K562 (cell line): ENCODE measurements around the gene STMP1. TPM values are rescaled to one million over a fixed set of nuclear protein-coding genes. Genes with fewer than 3 reads are reported as not detected.
A peak's percentile ranks its signal among the peaks of the same experiment; 100 is the strongest.

ENCODE experiments used
- ATAC-seq: fragments of 200-7000 bp; cut with Tn5 transposase; 3 replicates; pipeline ENCODE4 v1.9.1; 2020; ENCODE audit warnings: moderate library complexity
- BruUV-seq: library from RNA; stranded (reverse); fragments of 400-500 nt; replicated peaks from 2 replicates; lab custom pipeline; 2021; lab: Mats Ljungman, UMichigan
- CTCF ChIA-PET: fragments of 300-600 bp; formaldehyde crosslinking; extraction: SDS; loops from one replicate; lab custom pipeline; 2021; ENCODE audit warnings: low intra/inter-chr PET ratio; lab: Yijun Ruan, JAX
- POLR2A ChIA-PET: fragments of 300-600, 350-650 bp; sonication (Branson Sonifier 250); formaldehyde crosslinking; extraction: SDS; loops from one replicate; lab custom pipeline; 2021; ENCODE audit warnings: antibody characterized with exemption, inconsistent platforms; lab: Yijun Ruan, JAX
- DNase-seq, 4 experiments: peaks; one replicate each; pipeline versions ENCODE4 v3.0.0 to v3.0.0-alpha.2; 2011 to 2018; ENCODE audit warnings: low spot score in 3 of 4, mixed read lengths in 3 of 4; ENCODE audit errors: extremely low read depth in 1 of 4
- FAIRE-seq: peaks from 2 replicates; lab custom pipeline; 2011; peaks lifted over from hg19 to GRCh38; lab: Jason Lieb, UNC
- H2AFZ ChIP-seq: 2 replicates; pipeline ENCODE4 v1.6.0; 2011; ENCODE audit warnings: low read depth, low read length, control low read depth, inconsistent platforms
- H3K27ac ChIP-seq: fragments of 200-600 bp; 3 replicates; pipeline ENCODE4 v1.8.0; 2011; ENCODE audit warnings: low read depth, mild to moderate bottlenecking, control low read depth, inconsistent platforms, low read length, moderate library complexity, mixed read lengths; ENCODE audit errors: extremely low read depth
- H3K27me3 ChIP-seq, 2 experiments: fragments of 300-600 bp in 1 of 2; 2 replicates in 1 of 2; 3 replicates in 1 of 2; pipeline versions ENCODE4 v1.6.0 to v1.8.0; 2011; ENCODE audit warnings: inconsistent platforms in 2 of 2, low read length in 2 of 2, mild to moderate bottlenecking in 1 of 2, mixed read lengths in 1 of 2, moderate library complexity in 1 of 2; ENCODE audit not compliant: control insufficient read depth in 2 of 2, insufficient read depth in 2 of 2
- H3K36me3 ChIP-seq: fragments of 300-600 bp; 3 replicates; pipeline ENCODE4 v1.8.0; 2011; ENCODE audit warnings: mild to moderate bottlenecking, low read length, inconsistent platforms; ENCODE audit not compliant: control insufficient read depth, insufficient read depth
- H3K4me1 ChIP-seq, 2 experiments: fragments of 200-600 bp in 1 of 2; replicated peaks in 1 of 2; 2 replicates in 1 of 2; 3 replicates in 1 of 2; pipeline versions ENCODE4 v1.5.1 to v1.8.0; 2011; ENCODE audit warnings: inconsistent platforms in 2 of 2, low read length in 2 of 2, mild to moderate bottlenecking in 1 of 2, mixed read lengths in 1 of 2, moderate library complexity in 1 of 2; ENCODE audit not compliant: control insufficient read depth in 2 of 2, insufficient read depth in 2 of 2
- H3K4me2 ChIP-seq: 2 replicates; pipeline ENCODE4 v1.6.1; 2011; ENCODE audit warnings: low read length, control low read depth, inconsistent platforms, mixed read lengths; ENCODE audit not compliant: insufficient read depth
- H3K4me3 ChIP-seq: fragments of 200-600 bp; sonication (generic), shearing (Covaris generic); 2 replicates; pipeline ENCODE4 v1.5.1; 2016; ENCODE audit warnings: control low read depth, inconsistent platforms
- H3K79me2 ChIP-seq: fragments of 200-600 bp; 3 replicates; pipeline ENCODE4 v1.8.0; 2011; ENCODE audit warnings: low read length, inconsistent platforms; ENCODE audit not compliant: control insufficient read depth, insufficient read depth
- H3K9ac ChIP-seq, 2 experiments: 2 replicates each; pipeline versions ENCODE4 v1.6.0 to v1.6.1; 2011; ENCODE audit warnings: low read depth in 2 of 2, low read length in 2 of 2, control low read depth in 1 of 2, inconsistent platforms in 1 of 2, mild to moderate bottlenecking in 1 of 2, mixed read lengths in 1 of 2; ENCODE audit not compliant: insufficient read depth in 1 of 2
- H3K9me1 ChIP-seq: one replicate; pipeline ENCODE4 v1.6.0; 2011; ENCODE audit warnings: inconsistent platforms, mild to moderate bottlenecking, low read length, moderate library complexity; ENCODE audit not compliant: control insufficient read depth, insufficient read depth
- H3K9me3 ChIP-seq: replicated peaks from 2 replicates; pipeline ENCODE4 v1.5.1; 2011; ENCODE audit warnings: low read depth, low read length, inconsistent platforms; ENCODE audit not compliant: control insufficient read depth, insufficient read depth
- H4K20me1 ChIP-seq: replicated peaks from 2 replicates; pipeline ENCODE4 v1.6.1; 2011; ENCODE audit warnings: low read length, inconsistent platforms, mixed read lengths; ENCODE audit not compliant: control insufficient read depth, insufficient read depth
- CBFA2T3 ChIP-seq: fragments of 450-650 bp; IDR thresholded peaks from 2 replicates; pipeline ENCODE4 v1.6.1; 2017
- CBX8 ChIP-seq: fragments of 200-600 bp; sonication (generic); IDR thresholded peaks from 2 replicates; pipeline ENCODE4 v1.6.1; 2012; ENCODE audit warnings: borderline replicate concordance, mixed run types, low read depth, mild to moderate bottlenecking, moderate library complexity, mixed read lengths, low read length, control low read depth, inconsistent platforms; ENCODE audit not compliant: poor library complexity, severe bottlenecking; ENCODE audit errors: extremely low read depth
- CEBPG ChIP-seq, 3 experiments: fragments of 200-800 bp in 1 of 3; sonication (Bioruptor generic) in 1 of 3; sonication (generic) in 1 of 3; formaldehyde crosslinking in 1 of 3; IDR thresholded peaks in 2 of 3; conservative IDR thresholded peaks in 1 of 3; 2 replicates each; pipeline versions ENCODE4 v1.6.1 to v1.8.0; 2016 to 2022; ENCODE audit warnings: missing compliant biosample characterization in 2 of 3, missing genetic modification characterization in 2 of 3, mild to moderate bottlenecking in 1 of 3, missing genetic modification reagents in 1 of 3
- CTBP1 ChIP-seq: fragments of 450-650 bp; IDR thresholded peaks from 2 replicates; pipeline ENCODE4 v1.6.1; 2016; ENCODE audit warnings: borderline replicate concordance
- EZH2 ChIP-seq: IDR thresholded peaks from 2 replicates; pipeline ENCODE4 v1.6.1; 2012; ENCODE audit warnings: low read depth, mild to moderate bottlenecking, inconsistent platforms, low read length, borderline replicate concordance
- FOXM1 ChIP-seq, 2 experiments: fragments of 450-650 bp in 1 of 2; sonication (generic) in 1 of 2; formaldehyde crosslinking in 1 of 2; IDR thresholded peaks; 2 replicates each; pipeline versions ENCODE4 v1.6.1 to v1.9.0; 2017 to 2022; ENCODE audit warnings: low read depth in 2 of 2, mild to moderate bottlenecking in 2 of 2, missing genetic modification reagents in 1 of 2, moderate library complexity in 1 of 2
- HDAC1 ChIP-seq, 2 experiments: fragments of 450-650 bp; IDR thresholded peaks; 2 replicates each; pipeline ENCODE4 v1.6.1; 2016 to 2017; ENCODE audit warnings: inconsistent platforms in 1 of 2, mild to moderate bottlenecking in 1 of 2, moderate library complexity in 1 of 2
- JUNB ChIP-seq: fragments of 450-650 bp; formaldehyde crosslinking; conservative IDR thresholded peaks from 2 replicates; pipeline ENCODE4 v1.4.0; 2020; ENCODE audit warnings: mild to moderate bottlenecking
- MAZ ChIP-seq, 2 experiments: fragments of 450-650 bp in 1 of 2; sonication (generic) in 1 of 2; formaldehyde crosslinking; IDR thresholded peaks in 1 of 2; conservative IDR thresholded peaks in 1 of 2; 2 replicates each; pipeline versions ENCODE4 v1.4.0 to v1.5.0; 2020; ENCODE audit warnings: mild to moderate bottlenecking in 1 of 2, missing genetic modification reagents in 1 of 2
- NR2C1 ChIP-seq, 2 experiments: fragments of 450-650 bp; IDR thresholded peaks; 2 replicates each; pipeline ENCODE4 v1.6.1; 2017; ENCODE audit warnings: mild to moderate bottlenecking in 2 of 2, antibody characterized with exemption in 1 of 2, inconsistent platforms in 1 of 2, missing compliant biosample characterization in 1 of 2, missing genetic modification characterization in 1 of 2
- POLR2G ChIP-seq: fragments of 200-400 bp; formaldehyde crosslinking; IDR thresholded peaks from 2 replicates; pipeline ENCODE4 v1.6.1; 2017; ENCODE audit warnings: low read depth, mild to moderate bottlenecking, antibody characterized with exemption, low read length, moderate library complexity
- RBM22 ChIP-seq: fragments of 200-400 bp; formaldehyde crosslinking; IDR thresholded peaks from 2 replicates; pipeline ENCODE4 v1.6.1; 2018; ENCODE audit warnings: low read length, low read depth; ENCODE audit not compliant: poor library complexity, severe bottlenecking
- RHOXF2B ChIP-seq: fragments of 250-450 bp; sonication (Bioruptor Pico); conservative IDR thresholded peaks from 2 replicates; pipeline ENCODE4 v1.5.1; 2021
- SRSF3 ChIP-seq: fragments of 200-400 bp; formaldehyde crosslinking; IDR thresholded peaks from 2 replicates; pipeline ENCODE4 v1.6.1; 2016; ENCODE audit warnings: mild to moderate bottlenecking, low read length, moderate library complexity; ENCODE audit not compliant: insufficient read depth
- TEAD4 ChIP-seq, 2 experiments: sonication (generic) in 1 of 2; formaldehyde crosslinking in 1 of 2; IDR thresholded peaks; 2 replicates each; pipeline versions ENCODE4 v1.6.1 to v1.8.0; 2012 to 2022; ENCODE audit warnings: borderline replicate concordance in 1 of 2, inconsistent platforms in 1 of 2, low read length in 1 of 2, mild to moderate bottlenecking in 1 of 2, missing genetic modification reagents in 1 of 2
- THRB ChIP-seq: fragments of 450-650 bp; formaldehyde crosslinking; conservative IDR thresholded peaks from 2 replicates; pipeline ENCODE4 v1.4.0; 2022; ENCODE audit warnings: mild to moderate bottlenecking, missing genetic modification characterization
- ZNF316 ChIP-seq: fragments of 450-650 bp; IDR thresholded peaks from 2 replicates; pipeline ENCODE4 v1.6.1; 2016
- ZNF354B ChIP-seq: fragments of 250-450 bp; sonication (Bioruptor Pico); IDR thresholded peaks from 2 replicates; pipeline ENCODE4 v1.4.0; 2020
- WGBS: fragments of 100-300 bp; shearing (Covaris generic); methylation state at CpG from one replicate; pipeline ENCODE4 v1.1.6; 2016; ENCODE audit warnings: low coverage, mixed read lengths; ENCODE audit not compliant: insufficient coverage; ENCODE audit errors: missing lambda C conversion rate; 5-methylcytosine and 5-hydroxymethylcytosine counted together
- in situ Hi-C: fragments of 300-500 bp; cut with MboI; formaldehyde crosslinking; loops from 4 replicates; pipeline ENCODE4 v1.15.0; 2018; ENCODE audit warnings: inconsistent platforms, mixed read lengths
- intact Hi-C: fragments of 100-400 bp; cut with micrococcal nuclease; formaldehyde crosslinking; loops from 2 replicates; pipeline ENCODE4 v1.14.2; 2022
- polyA plus RNA-seq, 8 experiments: library from polyadenylated mRNA; depleted of rRNA in 4 of 8; stranded (reverse) in 5 of 8; unstranded in 3 of 8; fragments of >200 nt; fragmentation: Nextera tagmentation in 2 of 8; fragmentation: Illumina TruSeq in 1 of 8; extraction: Ambion mirVana in 2 of 8; extraction: Trizol in 1 of 8; gene quantifications; 2 replicates each; pipeline versions ENCODE4 v1.2.1 to v1.2.3, GENCODE V29; 2011 to 2014; ENCODE audit warnings: inconsistent platforms in 1 of 8, missing spikeins in 1 of 8
- total RNA-seq, 7 experiments: library from RNA; depleted of rRNA in 6 of 7; stranded (reverse); fragments of >200 nt in 6 of 7; fragmentation: Illumina TruSeq in 2 of 7; extraction: Trizol in 2 of 7; gene quantifications; 2 replicates each; pipeline versions ENCODE4 v1.2.1 to v1.2.3, GENCODE V29; 2011 to 2021; ENCODE audit warnings: low replicate concordance in 1 of 7

The STMP1 gene
- total and polyA plus RNA-seq, 9 of the 15 experiments (the other 6 are each of a cell fraction or from before 2014, with no cell fraction given): 10.6 to 249 (median 56.8) TPM

DNA sequence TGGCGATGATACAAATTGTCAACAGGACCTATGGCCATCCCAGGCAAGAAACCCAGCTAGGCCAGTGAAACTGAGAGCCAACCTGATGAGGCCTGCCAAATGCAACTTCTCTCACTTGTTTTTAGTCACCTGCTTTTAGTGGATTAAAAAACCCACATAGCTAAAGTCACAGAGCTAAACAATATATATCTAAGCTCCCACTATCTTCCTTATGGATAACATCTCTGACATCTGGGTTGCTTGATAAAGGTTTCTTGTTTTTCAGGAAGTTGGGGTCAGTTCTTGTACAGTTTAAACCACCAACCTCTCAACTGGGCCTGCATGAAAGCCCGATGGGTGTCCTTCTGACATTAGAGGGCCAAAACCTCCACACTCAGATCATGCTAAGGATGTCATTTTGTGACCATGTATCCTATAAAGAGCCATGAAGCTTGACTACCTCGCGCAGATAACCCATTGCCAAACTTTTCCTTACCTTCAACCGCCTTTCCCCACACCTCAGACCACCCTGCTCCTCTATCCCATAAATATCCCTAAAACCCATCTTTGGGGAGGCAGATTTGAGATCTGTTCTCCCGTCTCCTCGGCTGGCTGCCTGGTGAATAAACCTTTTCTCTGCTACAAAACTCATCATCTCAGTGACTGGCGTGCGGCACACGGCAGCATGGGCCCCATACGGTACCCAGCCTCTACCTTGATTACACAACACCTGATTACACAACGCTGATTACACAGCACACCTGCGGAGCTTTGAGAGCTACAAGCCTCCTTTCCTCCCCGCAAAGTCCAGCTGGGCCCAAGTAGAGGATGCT, 797 bp upstream of the STMP1 start:
- Histone ChIP-seq H3K9me3 (no peaks in the 10 kb centered on the region), H3K27me3 (no peaks in the 10 kb centered on the region), H3K9me1 (peaks cover 5% of the 10 kb centered on the region), H3K4me3 (peak overlapping the region; percentile 82), H3K4me1 (peaks cover 22 to 33% of the 10 kb centered on the region in 2 experiments), H4K20me1 (no peaks in the 10 kb centered on the region), H3K4me2 (peak overlapping the region; percentile 94), H2AFZ (peak overlapping the region; percentile 91), H3K79me2 (peaks cover 42% of the 10 kb centered on the region), H3K36me3 (peaks cover 4% of the 10 kb centered on the region; the same call in 2 of the 3 replicates), H3K27ac (peak overlapping the region; percentile 79), H3K9ac (peak overlapping the region; percentile 86 to 98)
- POLR2A ChIA-PET: interaction anchor here (0.7 to 4.7 kb wide), 11 partner anchors 8 to 466 kb away, joined by 3 to 71 read pairs (median 5); no protein-coding TSS in a partner anchor
- FAIRE-seq (no peak), DNase-seq (peak in 3 of 4 experiments; percentile 36 to 70 (median 46)), ATAC-seq (peak; percentile 1)
- WGBS: 38% methylated on average over 14 of the region's 14 CpGs
- CTCF ChIA-PET: interaction anchor here (0.6 kb wide), 1 partner anchor 952 kb away, joined by 3 read pairs; no protein-coding TSS in a partner anchor
- BruUV-seq: TSS peak; percentile 95
- intact Hi-C loops: loop anchor here (5.0 to 10.0 kb wide), 2 partner anchors 149 to 1017 kb away; partner anchors contain the start of genes BPGM and CNOT4
- in situ Hi-C loops: no loop called here
- TF ChIP-seq POLR2G (no peak), THRB (0 out of 2 replicates have a peak, but pooled peaks have one; percentile 71), RHOXF2B (CRISPR knock-in tag) (no peak), FOXM1 (IDR thresholded peaks at IDR 0.05; ENCODE audit: low read depth) (peak; percentile 69; the same call in 1 of the 2 replicates), FOXM1 (CRISPR knock-in tag; IDR thresholded peaks at IDR 0.05; ENCODE audit: low read depth) (no peak), RBM22 (no peak), ZNF354B (CRISPR knock-in tag) (peak; percentile 67), JUNB (CRISPR knock-in tag) (no peak), SRSF3 (no peak), CBFA2T3 (peak; percentile 60), CTBP1 (peak; percentile 40; the same call in 1 of the 2 replicates), EZH2 (no peak), MAZ (CRISPR knock-in tag; conservative IDR thresholded peaks at IDR 0.05 in 1 of 2, IDR thresholded peaks at IDR 0.05 in 1 of 2) (peak in 1 of 2 experiments; percentile 29; a peak in 1 of 4 replicates), TEAD4 (IDR thresholded peaks at IDR 0.05; ENCODE audit: low read length) (peak; percentile 88), TEAD4 (CRISPR knock-in tag; IDR thresholded peaks at IDR 0.05; ENCODE audit: borderline replicate concordance) (no peak), HDAC1 (IDR thresholded peaks at IDR 0.05) (no peak; a peak in 1 of 4 replicates), NR2C1 (IDR thresholded peaks at IDR 0.05) (0 out of 2 replicates have a peak, but pooled peaks have one; percentile 37), NR2C1 (tag; IDR thresholded peaks at IDR 0.05) (no peak), ZNF316 (no peak), CBX8 (no peak), CEBPG (CRISPR knock-in tag; IDR thresholded peaks at IDR 0.05) (peak; percentile 82), CEBPG (tag; conservative IDR thresholded peaks at IDR 0.05 in 1 of 2, IDR thresholded peaks at IDR 0.05 in 1 of 2) (peak; percentile 86 to 94)
